Breast epithelium (tissue), 4 donors: ENCODE data around the gene SLC49A4. TPM values are rescaled to one million over a fixed set of nuclear protein-coding genes. Genes with fewer than 3 reads are reported as not detected.

Source experiments
- DNase-seq, 2 donors: peaks; one replicate each; pipeline ENCODE4 v3.0.0-alpha.2; 2019; ENCODE audit warnings: low spot score in 2 of 2
- H3K27ac ChIP-seq, 2 donors: fragments of 200-600 bp; sonication (generic) in 1 of 2; one replicate each; pipeline ENCODE4 v1.5.1; 2016 to 2019; ENCODE audit warnings: mild to moderate bottlenecking in 1 of 2
- H3K27me3 ChIP-seq, 2 donors: fragments of 200-600 bp; sonication (generic) in 1 of 2; one replicate each; pipeline versions ENCODE4 v1.5.1 to v1.6.0; 2017 to 2019; ENCODE audit warnings: control low read depth in 1 of 2, mild to moderate bottlenecking in 1 of 2
- H3K36me3 ChIP-seq: fragments of 200-600 bp; one replicate; pipeline ENCODE4 v1.5.1; 2019
- H3K4me1 ChIP-seq, 2 donors: fragments of 200-600 bp; sonication (generic); one replicate each; pipeline ENCODE4 v1.5.1; 2016 to 2019; ENCODE audit warnings: control low read depth in 1 of 2
- H3K4me3 ChIP-seq, 3 donors: fragments of 200-600 bp; sonication (generic); 1 replicate in 2 of 3; 2 replicates in 1 of 3; pipeline ENCODE4 v1.5.1; 2016 to 2019; ENCODE audit warnings: mild to moderate bottlenecking in 3 of 3, moderate library complexity in 2 of 3
- H3K9me3 ChIP-seq, 2 donors: fragments of 200-600 bp; sonication (generic) in 1 of 2; one replicate each; pipeline ENCODE4 v1.5.1; 2016 to 2019; ENCODE audit warnings: control low read depth in 1 of 2
- POLR2A ChIP-seq: fragments of 450-650 bp; IDR thresholded peaks from one replicate; pipeline ENCODE4 v1.6.1; 2016; ENCODE audit warnings: antibody characterized with exemption, mild to moderate bottlenecking, moderate library complexity
- POLR2AphosphoS5 ChIP-seq, 3 donors: sonication (generic); formaldehyde crosslinking; IDR thresholded peaks; one replicate each; pipeline ENCODE4 v1.6.1; 2017; ENCODE audit warnings: antibody characterized with exemption in 3 of 3
- intact Hi-C: fragments of 100-400 bp; cut with DNase I; formaldehyde crosslinking; loops from one replicate; pipeline ENCODE4 v1.15.1; 2023; ENCODE audit warnings: low total_unique reads
- total RNA-seq, 3 donors: library from RNA; depleted of rRNA; stranded (reverse); fragments of >200 nt; gene quantifications; one replicate each; pipeline ENCODE4 v1.1.0, GENCODE V29; 2016
- TF ChIP-seq, protein P1 (sequence below), 3 donors: fragments of 450-650 bp; IDR thresholded peaks; one replicate each; pipeline ENCODE4 v1.5.1; 2016 to 2017; ENCODE audit warnings: antibody characterized with exemption in 3 of 3, mild to moderate bottlenecking in 3 of 3, moderate library complexity in 3 of 3

The SLC49A4 gene
- total RNA-seq, 3 donors from 2014 or later: 14.1 to 17.7 (median 17.6) TPM

- Histone ChIP-seq H3K4me3 (no peak overlapping the region), H3K9me3 (no peaks in the 10 kb centered on the region), H3K36me3 (peaks cover 8% of the 10 kb centered on the region), H3K27me3 (no peaks in the 10 kb centered on the region), H3K4me1 (no peaks in the 10 kb centered on the region), H3K27ac (no peak overlapping the region)
- TF ChIP-seq POLR2AphosphoS5 (IDR thresholded peaks at IDR 0.05): no peak
- TF ChIP-seq POLR2A: no peak
- TF ChIP-seq, protein P1, sequence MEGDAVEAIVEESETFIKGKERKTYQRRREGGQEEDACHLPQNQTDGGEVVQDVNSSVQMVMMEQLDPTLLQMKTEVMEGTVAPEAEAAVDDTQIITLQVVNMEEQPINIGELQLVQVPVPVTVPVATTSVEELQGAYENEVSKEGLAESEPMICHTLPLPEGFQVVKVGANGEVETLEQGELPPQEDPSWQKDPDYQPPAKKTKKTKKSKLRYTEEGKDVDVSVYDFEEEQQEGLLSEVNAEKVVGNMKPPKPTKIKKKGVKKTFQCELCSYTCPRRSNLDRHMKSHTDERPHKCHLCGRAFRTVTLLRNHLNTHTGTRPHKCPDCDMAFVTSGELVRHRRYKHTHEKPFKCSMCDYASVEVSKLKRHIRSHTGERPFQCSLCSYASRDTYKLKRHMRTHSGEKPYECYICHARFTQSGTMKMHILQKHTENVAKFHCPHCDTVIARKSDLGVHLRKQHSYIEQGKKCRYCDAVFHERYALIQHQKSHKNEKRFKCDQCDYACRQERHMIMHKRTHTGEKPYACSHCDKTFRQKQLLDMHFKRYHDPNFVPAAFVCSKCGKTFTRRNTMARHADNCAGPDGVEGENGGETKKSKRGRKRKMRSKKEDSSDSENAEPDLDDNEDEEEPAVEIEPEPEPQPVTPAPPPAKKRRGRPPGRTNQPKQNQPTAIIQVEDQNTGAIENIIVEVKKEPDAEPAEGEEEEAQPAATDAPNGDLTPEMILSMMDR (IDR thresholded peaks at IDR 0.05): no peak
- no peak for DNase-seq
- intact Hi-C loops: no loop called here
Measured at GRCh38 chr3:122776675-122777468, 18.0 kb upstream of the SLC49A4 start.

- Histone ChIP-seq H3K27me3 (no peaks in the 10 kb centered on the region), H3K4me1 (no peaks in the 10 kb centered on the region), H3K4me3 (no peak overlapping the region), H3K36me3 (peaks cover 8% of the 10 kb centered on the region), H3K27ac (no peak overlapping the region), H3K9me3 (no peaks in the 10 kb centered on the region)
- intact Hi-C loops: no loop called here
- no peak for TF ChIP-seq POLR2A
- TF ChIP-seq, protein P1 (IDR thresholded peaks at IDR 0.05): no peak
- no peak for TF ChIP-seq POLR2AphosphoS5 (IDR thresholded peaks at IDR 0.05)
- no peak for DNase-seq
Measured at GRCh38 chr3:122777563-122777962, 17.3 kb upstream of the SLC49A4 start.

- intact Hi-C loops: no loop called here
- H3K27ac ChIP-seq: no peak overlapping the region
Measured at GRCh38 chr3:122782804-122783203, 12.1 kb upstream of the SLC49A4 start.

GRCh38 chr3:122784436-122784835, 10.4 kb upstream of the SLC49A4 start:
- Histone ChIP-seq H3K4me1 (no peaks in the 10 kb centered on the region), H3K36me3 (no peaks in the 10 kb centered on the region), H3K27me3 (no peaks in the 10 kb centered on the region), H3K4me3 (no peak overlapping the region), H3K9me3 (no peaks in the 10 kb centered on the region), H3K27ac (no peak overlapping the region)
- TF ChIP-seq POLR2AphosphoS5 (IDR thresholded peaks at IDR 0.05) (no peak), POLR2A (no peak)
- TF ChIP-seq, protein P1 (IDR thresholded peaks at IDR 0.05): no peak
- DNase-seq: no peak
- intact Hi-C loops: no loop called here

More at GRCh38 chr3:122782804-122783203, 12.1 kb upstream of the SLC49A4 start:
- no peak for DNase-seq
- TF ChIP-seq POLR2A: no peak
- TF ChIP-seq, protein P1 (IDR thresholded peaks at IDR 0.05): no peak
- TF ChIP-seq POLR2AphosphoS5 (IDR thresholded peaks at IDR 0.05): no peak
- Histone ChIP-seq H3K27me3 (no peaks in the 10 kb centered on the region), H3K4me3 (no peak overlapping the region), H3K9me3 (no peaks in the 10 kb centered on the region), H3K4me1 (no peaks in the 10 kb centered on the region), H3K36me3 (no peaks in the 10 kb centered on the region)

GRCh38 chr3:122785231-122785630, 9.6 kb upstream of the SLC49A4 start:
- H3K36me3 ChIP-seq: no peaks in the 10 kb centered on the region
- no peak for DNase-seq
- intact Hi-C loops: no loop called here
- no peak overlapping the region for H3K27ac ChIP-seq
- H3K4me3 ChIP-seq: no peak overlapping the region
- H3K9me3 ChIP-seq: no peaks in the 10 kb centered on the region
- no peaks in the 10 kb centered on the region for H3K4me1 ChIP-seq
- no peak for TF ChIP-seq POLR2A
- no peak for TF ChIP-seq POLR2AphosphoS5 (IDR thresholded peaks at IDR 0.05)
- TF ChIP-seq, protein P1 (IDR thresholded peaks at IDR 0.05): no peak
- no peaks in the 10 kb centered on the region for H3K27me3 ChIP-seq
